HL-60 (cell line): ENCODE results near the gene MACROD2.

Experiments
- DNase-seq, 2 experiments: peaks; one replicate each; pipeline ENCODE4 v3.0.0-alpha.2; 2010 to 2020; ENCODE audit warnings: low read depth in 1 of 2, low spot score in 1 of 2
- H3K27ac ChIP-seq: fragments of 250-450 bp; sonication (Bioruptor Pico); replicated peaks from 2 replicates; pipeline ENCODE4 v1.5.1; 2020; ENCODE audit warnings: mild to moderate bottlenecking, moderate library complexity
- H3K27me3 ChIP-seq: fragments of 250-450 bp; sonication (Bioruptor Pico); 2 replicates; pipeline ENCODE4 v1.5.1; 2021; ENCODE audit warnings: mild to moderate bottlenecking, moderate library complexity; ENCODE audit not compliant: insufficient read depth, poor library complexity, severe bottlenecking
- H3K4me3 ChIP-seq: replicated peaks from 2 replicates; pipeline ENCODE4 v1.5.1; 2011; ENCODE audit warnings: mild to moderate bottlenecking, control low read depth, low read length; ENCODE audit not compliant: insufficient read depth
- GABPA ChIP-seq: IDR thresholded peaks from 2 replicates; pipeline ENCODE4 v1.6.1; 2012; ENCODE audit warnings: low read depth
- POLR2AphosphoS5 ChIP-seq: IDR thresholded peaks from 2 replicates; pipeline ENCODE4 v1.6.1; 2012; ENCODE audit warnings: low read depth
- SPI1 ChIP-seq: IDR thresholded peaks from 2 replicates; pipeline ENCODE4 v1.6.1; 2012; ENCODE audit warnings: low read depth, mild to moderate bottlenecking, borderline replicate concordance
- TF ChIP-seq, protein P1 (sequence below): IDR thresholded peaks from 2 replicates; pipeline ENCODE4 v1.6.1; 2012; ENCODE audit warnings: low read depth; ENCODE audit not compliant: insufficient replicate concordance
- TF ChIP-seq, protein P2 (sequence below): IDR thresholded peaks from one replicate; pipeline ENCODE4 v1.5.1; 2011; ENCODE audit warnings: low read length, control low read depth, inconsistent platforms; ENCODE audit not compliant: insufficient read depth

MACROD2 gene

GRCh38 chr20:15625981-15626380, 1630.7 kb downstream of the MACROD2 start:
- DNase-seq: no peak
- no peak overlapping the region for H3K27ac ChIP-seq
- H3K4me3 ChIP-seq: no peak overlapping the region
- TF ChIP-seq GABPA: no peak
- TF ChIP-seq SPI1: no peak
- TF ChIP-seq, protein P1, sequence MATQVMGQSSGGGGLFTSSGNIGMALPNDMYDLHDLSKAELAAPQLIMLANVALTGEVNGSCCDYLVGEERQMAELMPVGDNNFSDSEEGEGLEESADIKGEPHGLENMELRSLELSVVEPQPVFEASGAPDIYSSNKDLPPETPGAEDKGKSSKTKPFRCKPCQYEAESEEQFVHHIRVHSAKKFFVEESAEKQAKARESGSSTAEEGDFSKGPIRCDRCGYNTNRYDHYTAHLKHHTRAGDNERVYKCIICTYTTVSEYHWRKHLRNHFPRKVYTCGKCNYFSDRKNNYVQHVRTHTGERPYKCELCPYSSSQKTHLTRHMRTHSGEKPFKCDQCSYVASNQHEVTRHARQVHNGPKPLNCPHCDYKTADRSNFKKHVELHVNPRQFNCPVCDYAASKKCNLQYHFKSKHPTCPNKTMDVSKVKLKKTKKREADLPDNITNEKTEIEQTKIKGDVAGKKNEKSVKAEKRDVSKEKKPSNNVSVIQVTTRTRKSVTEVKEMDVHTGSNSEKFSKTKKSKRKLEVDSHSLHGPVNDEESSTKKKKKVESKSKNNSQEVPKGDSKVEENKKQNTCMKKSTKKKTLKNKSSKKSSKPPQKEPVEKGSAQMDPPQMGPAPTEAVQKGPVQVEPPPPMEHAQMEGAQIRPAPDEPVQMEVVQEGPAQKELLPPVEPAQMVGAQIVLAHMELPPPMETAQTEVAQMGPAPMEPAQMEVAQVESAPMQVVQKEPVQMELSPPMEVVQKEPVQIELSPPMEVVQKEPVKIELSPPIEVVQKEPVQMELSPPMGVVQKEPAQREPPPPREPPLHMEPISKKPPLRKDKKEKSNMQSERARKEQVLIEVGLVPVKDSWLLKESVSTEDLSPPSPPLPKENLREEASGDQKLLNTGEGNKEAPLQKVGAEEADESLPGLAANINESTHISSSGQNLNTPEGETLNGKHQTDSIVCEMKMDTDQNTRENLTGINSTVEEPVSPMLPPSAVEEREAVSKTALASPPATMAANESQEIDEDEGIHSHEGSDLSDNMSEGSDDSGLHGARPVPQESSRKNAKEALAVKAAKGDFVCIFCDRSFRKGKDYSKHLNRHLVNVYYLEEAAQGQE: no peak
- no peak for TF ChIP-seq POLR2AphosphoS5
- TF ChIP-seq, protein P2, sequence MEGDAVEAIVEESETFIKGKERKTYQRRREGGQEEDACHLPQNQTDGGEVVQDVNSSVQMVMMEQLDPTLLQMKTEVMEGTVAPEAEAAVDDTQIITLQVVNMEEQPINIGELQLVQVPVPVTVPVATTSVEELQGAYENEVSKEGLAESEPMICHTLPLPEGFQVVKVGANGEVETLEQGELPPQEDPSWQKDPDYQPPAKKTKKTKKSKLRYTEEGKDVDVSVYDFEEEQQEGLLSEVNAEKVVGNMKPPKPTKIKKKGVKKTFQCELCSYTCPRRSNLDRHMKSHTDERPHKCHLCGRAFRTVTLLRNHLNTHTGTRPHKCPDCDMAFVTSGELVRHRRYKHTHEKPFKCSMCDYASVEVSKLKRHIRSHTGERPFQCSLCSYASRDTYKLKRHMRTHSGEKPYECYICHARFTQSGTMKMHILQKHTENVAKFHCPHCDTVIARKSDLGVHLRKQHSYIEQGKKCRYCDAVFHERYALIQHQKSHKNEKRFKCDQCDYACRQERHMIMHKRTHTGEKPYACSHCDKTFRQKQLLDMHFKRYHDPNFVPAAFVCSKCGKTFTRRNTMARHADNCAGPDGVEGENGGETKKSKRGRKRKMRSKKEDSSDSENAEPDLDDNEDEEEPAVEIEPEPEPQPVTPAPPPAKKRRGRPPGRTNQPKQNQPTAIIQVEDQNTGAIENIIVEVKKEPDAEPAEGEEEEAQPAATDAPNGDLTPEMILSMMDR: no peak
- no peaks in the 10 kb centered on the region for H3K27me3 ChIP-seq

DNA sequence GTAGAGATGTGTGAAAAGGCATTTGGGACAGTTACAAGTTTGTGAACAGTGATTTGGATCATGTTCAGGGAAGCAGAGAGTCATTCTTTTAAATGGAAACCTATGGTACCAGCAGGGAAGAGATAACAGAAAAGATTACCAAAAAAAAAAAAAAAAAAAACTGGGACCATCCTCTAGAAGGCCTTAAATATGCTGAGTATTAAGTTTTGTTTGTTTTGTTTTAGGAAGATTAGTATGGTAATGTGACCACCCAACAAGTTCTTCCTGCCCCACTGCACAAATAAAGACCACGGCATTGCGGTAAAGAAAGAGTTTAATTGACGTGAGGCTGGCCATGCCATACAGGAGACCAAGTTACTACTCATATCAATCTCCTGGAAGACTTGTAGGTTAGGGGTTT, 1631.8 kb downstream of the MACROD2 start:
- no peak for DNase-seq
- TF ChIP-seq, protein P1: no peak
- TF ChIP-seq POLR2AphosphoS5 (no peak), GABPA (no peak), SPI1 (no peak)
- TF ChIP-seq, protein P2: no peak
- no peak overlapping the region for H3K27ac ChIP-seq
- no peak overlapping the region for H3K4me3 ChIP-seq
- no peaks in the 10 kb centered on the region for H3K27me3 ChIP-seq

GRCh38 chr20:15627501-15627903, 1632.2 kb downstream of the MACROD2 start:
- no peak overlapping the region for H3K27ac ChIP-seq
- TF ChIP-seq, protein P1: no peak
- no peak for TF ChIP-seq GABPA
- no peak for TF ChIP-seq POLR2AphosphoS5
- TF ChIP-seq SPI1: no peak
- TF ChIP-seq, protein P2: no peak
- no peak overlapping the region for H3K4me3 ChIP-seq
- H3K27me3 ChIP-seq: no peaks in the 10 kb centered on the region
- no peak for DNase-seq
